HG02973 (cell line): Measurements from ENCODE around the gene EFCAB14.
"Not testable (repeated sequence)": the region's sequence is repeated elsewhere in the genome, so short reads cannot be mapped to it uniquely, and the experiment has no call there.

Source experiments
- ATAC-seq: cut with Tn5 transposase; IDR thresholded peaks from one replicate; pipeline ENCODE4 v1.9.1; 2021; ENCODE audit warnings: moderate library complexity; ENCODE audit not compliant: unreplicated experiment

EFCAB14 gene

DNA sequence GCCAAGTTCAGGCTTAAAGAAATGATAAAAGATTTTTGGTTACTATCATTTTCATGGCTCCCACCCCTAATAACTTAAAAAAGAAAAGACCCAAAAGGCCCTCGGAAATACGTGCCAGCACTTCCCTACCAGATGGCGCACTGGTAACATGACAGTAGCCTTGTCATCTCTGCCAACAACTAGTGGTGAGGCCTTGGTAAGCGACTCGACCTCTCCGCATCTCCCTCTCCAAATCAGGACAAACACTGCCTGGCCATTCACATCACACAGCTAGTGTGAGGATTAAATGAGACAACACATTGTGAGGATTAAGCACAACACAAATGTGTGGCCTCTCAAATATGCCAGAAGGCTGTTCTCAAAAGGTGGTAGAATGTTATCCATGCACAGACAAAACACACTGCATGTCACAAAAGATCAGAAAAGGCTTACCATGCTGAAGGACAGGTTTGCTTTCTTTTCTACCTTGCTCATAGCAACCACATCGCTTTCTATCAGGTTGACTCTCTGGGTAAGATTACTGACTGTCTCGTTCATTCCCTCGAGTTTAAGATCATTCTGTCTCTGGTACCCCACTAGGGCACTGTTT, 30.9 kb downstream of the EFCAB14 start:
- no peak for ATAC-seq

DNA sequence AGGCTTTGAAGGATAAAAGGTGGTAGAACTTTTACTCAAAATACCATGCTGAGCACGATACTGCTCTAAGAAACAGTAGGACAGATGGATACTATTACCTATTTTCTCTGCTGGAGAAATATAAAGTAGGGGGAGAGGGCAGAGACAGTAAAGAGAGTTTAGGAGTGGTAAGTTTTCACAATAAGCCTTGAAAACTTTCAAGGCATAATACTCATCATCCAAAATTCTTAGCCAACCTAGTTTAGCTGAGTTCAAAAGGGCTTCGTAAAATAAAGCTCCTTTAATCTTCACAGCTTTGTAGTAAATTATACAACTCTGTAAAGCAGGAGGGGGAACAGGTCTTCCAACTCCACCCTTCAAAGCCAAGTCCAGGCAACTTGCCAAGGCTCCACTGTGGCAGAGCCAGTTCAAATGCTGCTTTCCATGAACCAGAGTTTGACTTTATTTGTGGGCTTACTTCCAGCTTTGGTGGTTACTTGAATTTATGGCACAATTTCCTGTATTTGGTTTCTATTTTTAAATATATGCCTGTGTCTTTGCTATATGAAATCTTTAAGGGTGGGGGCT, 31.7 kb downstream of the EFCAB14 start:
- ATAC-seq, result no peak

DNA sequence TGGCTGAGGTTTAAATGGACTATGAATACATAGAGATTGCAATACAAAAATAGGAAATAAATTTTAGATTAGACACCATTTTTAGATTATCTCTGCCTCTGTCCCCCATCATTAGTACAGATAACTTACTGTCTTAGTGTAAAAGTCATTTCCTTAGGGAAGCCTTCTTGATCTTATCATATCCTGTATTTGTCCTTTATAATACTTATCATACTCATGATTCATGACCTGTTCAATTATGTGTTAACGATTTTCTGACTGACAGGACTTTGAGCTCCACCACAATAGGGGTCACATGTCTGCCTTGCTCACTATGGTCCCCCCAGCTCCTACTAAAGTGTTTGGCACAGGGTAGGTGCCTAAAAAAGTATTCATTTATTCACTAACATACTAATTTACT, 32.7 kb downstream of the EFCAB14 start:
- ATAC-seq, result no peak

DNA sequence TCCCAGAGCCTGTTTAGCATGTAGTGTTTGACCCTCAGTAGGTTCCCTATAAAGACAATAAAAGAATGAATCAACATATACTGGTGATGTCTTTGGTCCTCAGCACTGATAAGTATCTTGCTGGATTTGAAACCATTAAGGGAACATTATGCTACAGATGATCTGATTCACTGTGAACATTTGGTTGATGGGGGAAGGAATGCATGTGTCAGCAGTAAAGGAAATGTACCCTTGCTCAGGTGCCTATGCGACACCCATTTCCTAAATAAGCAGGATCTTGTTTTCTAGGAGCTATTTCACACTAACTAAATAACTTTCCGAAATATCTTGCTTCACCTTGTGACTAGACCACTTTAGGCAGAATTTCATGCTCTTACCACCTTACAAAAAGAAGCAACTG, 34.2 kb downstream of the EFCAB14 start:
- no peak for ATAC-seq

DNA sequence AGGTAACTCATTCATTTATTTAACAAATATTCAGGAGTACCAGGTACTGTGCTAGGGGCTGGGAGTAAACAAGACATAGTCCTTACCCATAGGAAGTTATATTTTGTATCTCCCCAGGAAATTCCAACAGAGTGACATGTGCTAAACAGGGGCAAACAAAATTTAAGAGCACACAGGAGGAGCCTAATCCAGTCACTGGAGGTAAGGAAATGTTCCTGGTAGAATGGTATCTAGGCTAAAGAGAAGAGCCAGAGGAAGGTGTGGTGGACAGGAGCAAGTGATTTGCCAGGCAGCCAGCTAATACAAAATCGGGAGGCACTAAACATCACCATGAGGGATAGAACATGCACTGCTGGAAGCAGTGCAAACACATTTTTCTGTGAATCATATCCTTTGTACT, 36.9 kb downstream of the EFCAB14 start:
- ATAC-seq, result no peak

DNA sequence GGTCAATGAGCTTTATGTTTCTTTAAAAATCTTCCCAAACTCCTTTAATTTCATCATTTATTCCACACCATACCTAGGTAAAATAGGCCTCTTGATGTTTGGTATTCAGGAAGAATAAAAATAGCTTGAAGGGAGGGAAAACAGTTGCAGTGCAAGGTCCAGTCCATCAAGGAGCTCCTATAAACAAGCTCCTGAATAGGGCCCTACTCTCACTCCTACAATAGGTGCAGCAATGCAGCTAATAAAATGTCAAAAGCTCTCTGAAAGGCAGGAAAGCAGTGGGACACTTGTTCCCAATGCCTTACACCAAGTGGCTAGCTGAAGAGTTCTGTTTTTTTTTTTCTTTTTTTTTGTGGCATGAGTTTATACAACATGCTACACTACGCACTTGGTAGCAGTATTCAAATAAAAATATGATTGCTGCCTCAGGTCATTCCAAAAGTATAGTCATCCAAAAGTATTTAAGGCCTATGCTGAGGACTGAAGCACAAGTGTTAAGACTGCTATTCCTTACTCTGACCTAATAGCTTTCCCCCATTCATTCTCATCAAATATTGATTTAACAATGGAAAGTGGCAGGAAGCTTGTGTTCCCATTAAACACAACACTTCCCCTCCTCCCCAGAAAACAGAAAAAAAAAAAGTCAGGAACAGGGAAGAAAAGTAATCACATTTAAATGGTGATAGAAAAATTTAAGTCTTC, 37.4 kb downstream of the EFCAB14 start:
- no peak for ATAC-seq

DNA sequence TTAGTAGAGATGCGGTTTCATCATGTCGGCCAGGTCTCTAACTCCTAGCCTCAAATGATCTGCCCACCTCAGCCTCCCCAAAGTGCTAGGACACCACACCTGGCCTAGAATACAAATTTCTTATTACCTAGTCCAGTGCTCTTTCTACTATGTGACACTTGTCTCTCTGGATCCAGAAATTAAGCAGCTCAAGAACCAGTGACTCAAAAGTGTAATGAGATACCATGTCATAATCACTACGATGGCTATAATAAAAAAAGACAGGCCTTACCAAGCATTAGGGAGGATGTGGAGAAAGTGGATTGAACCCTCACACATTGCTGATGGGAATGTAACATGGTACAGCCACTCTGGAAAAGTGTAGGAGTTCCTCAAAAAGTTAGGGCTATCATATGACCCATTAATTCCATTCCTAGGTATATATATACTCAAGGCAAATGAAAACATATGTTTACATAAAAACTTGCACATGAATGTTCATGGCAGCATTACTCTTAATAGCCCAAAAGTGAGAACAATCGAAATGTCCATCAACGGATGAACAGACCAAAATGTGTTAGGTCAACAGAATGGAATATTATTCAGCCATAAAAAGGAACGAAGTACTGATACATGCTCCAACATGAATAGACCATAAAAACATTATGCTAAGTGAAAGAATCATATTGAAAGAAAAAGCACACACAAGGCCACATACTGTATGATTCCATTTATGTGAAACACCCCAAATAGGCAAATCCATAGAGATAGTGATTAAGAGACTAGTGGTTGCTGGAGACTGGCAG, 38.9 kb downstream of the EFCAB14 start:
- ATAC-seq, result no peak

DNA sequence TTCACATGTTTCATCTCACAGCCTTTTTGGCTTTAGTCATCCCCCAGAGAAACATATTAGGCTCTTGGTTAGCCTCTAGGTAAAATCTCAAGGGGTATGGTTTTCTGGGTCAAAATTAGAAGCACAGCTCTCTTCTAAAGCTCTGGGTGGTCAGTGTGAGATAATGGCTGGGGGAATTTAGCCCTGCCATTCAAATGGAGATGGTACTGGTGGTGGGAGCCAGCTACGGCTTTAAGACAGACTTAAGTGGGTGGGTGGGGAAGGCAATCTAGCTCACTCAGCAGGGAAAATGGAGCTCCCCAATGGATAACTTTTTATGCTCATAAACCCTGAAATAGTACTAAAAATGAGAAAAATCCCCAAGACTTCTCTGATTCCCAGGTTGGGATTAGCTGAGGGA, 41.6 kb downstream of the EFCAB14 start:
- no peak for ATAC-seq

DNA sequence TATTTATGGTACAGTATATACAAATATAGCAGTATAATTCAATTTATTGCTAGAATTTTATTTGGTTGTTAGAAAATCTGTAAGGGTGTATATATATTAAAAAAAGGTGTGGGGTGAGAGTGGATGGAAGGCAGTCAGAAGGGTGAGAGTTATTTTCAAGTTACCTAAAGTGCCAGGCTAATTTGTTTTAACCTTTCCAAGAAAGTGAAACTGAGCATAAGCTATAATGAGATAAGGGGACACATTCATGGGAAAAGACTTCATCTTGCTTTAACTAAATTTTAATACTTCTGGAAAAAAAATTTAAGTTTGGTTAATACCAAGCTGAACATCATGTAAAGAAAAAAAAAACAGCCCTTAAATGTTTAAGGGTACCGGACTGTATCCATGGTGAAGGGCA, 42.4 kb downstream of the EFCAB14 start:
- ATAC-seq, result no peak

DNA sequence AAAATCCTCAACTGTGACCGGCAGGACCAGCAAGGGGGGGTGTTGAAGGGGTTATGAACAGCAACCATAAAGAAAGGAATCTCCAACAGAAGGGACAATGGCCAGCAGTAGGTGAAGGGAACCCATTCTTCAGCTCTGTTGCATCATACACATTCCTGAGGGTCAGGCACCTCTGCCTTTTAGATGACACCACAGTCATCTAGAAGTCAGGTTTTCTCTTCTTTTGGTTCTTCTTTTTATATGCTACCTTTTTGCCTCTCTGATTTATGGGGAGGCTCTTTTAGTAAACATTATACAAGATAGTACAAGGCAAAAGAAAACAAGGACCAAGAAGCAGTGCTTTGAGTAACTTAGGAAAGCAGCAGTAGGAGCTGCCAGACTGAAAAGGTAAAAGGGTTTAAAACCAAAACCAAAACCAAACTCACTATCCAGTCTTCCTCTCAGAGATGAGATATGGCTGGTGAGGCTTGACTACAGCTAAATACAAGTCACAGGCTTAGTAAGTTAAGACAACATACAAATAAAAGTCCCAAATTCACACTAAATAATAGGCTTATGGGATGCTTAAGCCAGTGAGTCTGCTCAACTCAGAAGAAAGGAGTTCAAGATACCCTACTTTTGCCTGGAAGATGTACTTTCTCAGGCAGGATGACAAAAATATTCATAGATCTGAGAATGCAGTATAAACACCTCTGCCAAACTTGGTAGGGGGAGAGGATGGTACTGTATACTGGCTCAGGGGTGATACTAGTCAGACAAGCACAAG, 43.2 kb downstream of the EFCAB14 start:
- ATAC-seq, result peak; percentile 69

DNA sequence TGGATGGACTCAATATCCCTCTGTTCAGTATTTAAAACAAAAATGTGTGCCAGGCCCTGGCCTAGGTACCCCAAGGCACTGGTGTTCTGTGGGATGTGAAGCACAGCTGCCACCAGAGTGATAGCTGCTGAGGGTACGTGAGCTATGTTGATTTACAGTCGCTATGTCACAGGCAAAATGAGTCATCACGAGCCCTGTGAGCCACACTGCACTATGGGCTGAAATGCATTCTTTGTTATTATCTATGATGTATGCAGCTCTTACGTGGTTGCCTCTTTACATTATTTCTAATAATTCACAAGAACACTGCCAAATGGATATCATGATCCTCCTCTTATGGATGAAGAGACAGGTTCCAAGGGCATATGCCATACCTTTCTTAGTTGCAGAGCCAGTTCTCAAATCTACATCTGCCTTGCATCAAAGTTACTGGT, 45.1 kb downstream of the EFCAB14 start:
- no peak for ATAC-seq

DNA sequence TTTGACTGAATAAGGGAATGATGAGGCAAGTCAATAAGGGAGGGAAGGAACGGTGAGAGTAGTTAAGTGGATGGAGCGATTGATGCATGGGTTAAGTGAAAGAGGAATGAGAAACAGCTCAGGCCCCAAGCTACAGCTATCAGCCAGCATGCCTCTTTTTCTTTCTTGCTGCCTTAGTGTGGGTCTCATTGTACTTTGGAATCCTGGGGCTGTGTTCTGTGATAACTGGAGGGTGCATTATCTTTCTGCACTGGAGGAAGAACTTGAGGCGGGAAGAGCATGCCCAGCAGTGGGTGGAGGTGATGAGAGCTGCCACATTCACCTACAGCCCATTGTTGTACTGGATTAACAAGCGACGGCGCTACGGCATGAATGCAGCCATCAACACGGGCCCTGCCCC, 46.2 kb downstream of the EFCAB14 start:
- ATAC-seq, result no peak

DNA sequence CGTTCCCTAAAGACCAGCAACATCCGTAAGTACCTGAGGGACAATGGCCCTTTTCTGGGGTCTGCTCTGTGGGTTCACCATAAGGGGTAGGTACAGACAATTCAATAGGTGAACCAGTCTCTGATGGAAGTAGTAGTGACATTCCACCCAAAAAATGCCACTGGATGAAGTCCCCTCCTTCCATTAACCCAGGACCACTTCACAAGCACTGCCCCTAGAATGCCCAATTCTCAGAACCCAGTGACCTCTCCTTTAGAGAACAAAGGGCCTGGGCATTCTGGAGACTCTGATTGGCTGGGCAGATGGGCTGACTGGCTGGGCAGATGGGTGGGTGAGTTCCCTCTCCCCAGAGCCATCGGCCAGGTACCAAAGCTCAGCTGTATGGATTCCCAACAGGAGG, 47.4 kb downstream of the EFCAB14 start, which contains the start of gene TEX38:
Gene TEX38, plus strand, starts transcription at position 301 of the 400 bp plus-strand sequence. Its CDS starts 81 bp downstream, at position 382.
- no peak for ATAC-seq

DNA sequence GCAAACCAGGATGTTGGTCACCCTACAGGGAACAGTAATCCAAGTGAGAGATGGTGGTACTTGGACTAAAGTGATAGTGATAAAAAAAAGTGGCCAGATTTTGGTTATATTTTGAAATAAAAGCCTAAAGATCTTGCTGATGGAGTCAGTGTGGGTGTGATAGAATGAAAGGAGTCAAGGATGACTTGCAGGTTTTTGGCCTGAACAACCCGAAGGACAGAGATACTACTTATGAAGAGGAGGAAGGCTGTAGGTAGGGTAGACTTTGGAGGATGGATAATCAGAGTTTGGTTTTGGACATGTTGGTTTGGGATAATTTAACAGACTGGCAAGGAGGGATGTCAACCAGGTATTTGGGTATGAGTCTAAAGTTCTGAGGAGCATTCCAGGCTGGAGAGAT, 48.8 kb downstream of the EFCAB14 start:
- ATAC-seq, result no peak

DNA sequence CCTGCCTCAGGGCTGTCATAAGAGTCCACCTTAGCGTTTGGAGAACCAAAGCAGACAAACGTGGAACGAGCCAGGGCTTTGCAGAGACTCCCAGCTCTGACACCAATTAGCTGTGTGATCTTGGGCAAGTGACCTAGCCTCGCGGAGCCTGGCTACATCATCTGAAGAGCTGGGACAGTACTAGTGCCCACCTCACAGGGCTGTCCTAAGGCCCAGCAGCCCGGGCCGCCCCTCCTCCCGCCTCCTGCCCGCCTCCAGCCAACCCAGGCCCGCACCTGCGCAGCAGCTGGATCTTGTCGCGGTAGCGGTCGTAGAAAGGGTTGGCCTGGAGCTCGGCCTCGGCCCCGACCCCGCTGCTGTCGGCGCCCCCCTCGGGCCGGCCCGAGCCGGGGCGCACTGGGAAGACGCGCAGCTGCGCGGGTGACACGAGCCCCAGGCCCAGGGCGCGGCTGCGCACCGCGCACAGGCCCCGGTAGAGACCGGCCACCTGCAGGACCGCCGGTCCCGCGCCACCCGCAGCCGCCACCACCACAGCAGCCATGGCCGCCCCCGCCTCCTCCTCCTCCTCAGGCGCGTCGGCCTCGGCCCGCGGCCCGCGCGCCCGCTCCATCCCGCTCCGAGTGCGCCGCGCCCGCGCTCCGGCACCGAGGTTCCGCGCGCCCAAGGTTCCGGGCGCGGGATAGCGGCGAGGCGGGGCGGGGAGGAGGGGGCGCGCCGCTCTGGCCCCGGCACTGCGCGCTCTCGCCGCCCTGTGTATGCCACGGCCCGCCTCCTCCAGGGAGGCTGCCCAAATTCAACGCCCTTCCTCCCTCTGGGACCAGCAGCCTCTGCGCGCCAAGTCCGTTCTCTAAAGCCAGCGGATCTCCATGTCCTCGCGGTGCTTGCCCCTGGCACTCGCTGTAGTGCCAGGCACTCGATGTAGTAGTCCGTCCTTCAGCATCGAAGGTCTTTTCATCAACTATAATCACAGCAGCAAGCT, 50.8 kb downstream of the EFCAB14 start, which contains the start of gene ATPAF1:
Gene ATPAF1, minus strand, starts transcription at position 583 of the 979 bp plus-strand sequence. Its CDS starts 42 bp downstream, at position 541.
- ATAC-seq, result peak; percentile 73

DNA sequence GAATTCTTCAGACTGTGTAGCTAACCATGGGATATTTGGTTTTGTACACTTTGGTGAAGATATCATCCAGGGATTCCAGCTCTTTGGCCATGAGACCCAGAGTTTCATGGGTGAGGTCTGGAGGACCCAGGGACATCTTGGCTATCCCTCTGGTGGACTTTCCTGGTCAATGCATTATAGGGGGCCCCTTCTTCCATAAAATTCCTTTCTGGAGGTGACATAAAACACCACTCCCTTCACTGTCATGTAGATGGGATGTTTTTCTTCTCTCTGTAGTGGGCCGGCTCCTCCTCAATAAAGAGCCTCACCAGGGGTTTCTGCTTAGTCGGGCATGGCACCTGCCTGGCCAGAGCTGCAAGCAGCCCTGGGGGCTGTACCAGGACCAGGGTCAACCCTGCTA, 52.9 kb downstream of the EFCAB14 start:
- ATAC-seq, result no peak

DNA sequence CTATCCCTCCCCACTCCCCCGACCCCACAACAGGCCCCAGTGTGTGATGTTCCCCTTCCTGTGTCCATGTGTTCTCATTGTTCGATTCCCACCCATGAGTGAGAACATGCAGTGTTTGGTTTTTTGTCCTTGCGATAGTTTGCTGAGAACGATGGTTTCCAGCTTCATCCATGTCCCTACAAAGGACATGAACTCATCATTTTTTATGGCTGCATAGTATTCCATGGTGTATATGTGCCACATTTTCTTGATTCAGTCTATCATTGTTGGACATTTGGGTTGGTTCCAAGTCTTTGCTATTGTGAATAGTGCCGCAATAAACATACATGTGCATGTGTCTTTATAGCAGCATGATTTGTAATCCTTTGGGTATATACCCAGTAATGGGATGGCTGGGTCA, 56.0 kb downstream of the EFCAB14 start:
- not testable (repeated sequence) for ATAC-seq

DNA sequence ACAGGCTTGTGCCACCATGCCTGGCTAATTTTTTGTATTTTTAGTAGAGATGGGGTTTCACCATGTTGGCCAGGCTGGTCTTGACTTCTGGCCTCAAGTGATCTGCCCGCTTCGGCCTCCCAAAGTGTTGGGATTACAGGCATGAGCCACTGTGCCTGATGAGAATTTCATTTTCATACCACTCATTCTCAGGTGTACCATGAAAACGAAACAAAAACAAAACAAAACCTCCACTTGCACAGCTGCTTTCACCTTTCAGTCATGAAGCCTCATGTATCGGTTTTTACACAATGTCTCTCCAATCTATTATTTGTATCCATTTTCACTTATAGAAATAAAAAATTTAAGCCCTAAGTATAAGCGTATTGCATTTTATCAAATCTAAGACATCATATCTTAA, 58.8 kb downstream of the EFCAB14 start:
- ATAC-seq, result peak; percentile 85

DNA sequence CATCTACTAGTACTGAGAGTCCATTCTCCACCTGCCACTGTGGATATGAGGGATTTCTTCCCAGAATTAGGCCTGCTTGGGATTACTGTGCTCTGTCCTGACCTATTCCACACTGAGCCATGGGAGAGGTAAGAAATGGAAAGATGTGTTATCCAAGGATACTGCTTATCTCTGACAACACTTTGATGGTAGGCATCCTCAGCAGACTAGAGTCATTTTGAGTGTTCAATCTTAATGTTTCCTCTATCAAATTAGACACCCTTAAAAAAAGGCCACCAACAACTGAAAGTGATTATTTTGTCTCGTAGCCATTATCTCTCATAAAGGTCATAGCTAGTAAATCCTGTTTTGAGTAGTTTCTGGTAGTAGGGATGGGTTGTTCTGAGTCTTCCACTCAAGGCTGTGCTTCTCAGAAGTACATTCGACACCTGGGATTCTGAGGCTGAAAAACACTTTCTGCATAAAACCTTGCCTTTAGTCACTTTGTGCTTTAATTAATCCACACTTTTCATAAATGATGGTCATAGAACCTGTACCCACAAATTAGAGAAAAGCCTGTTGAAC, 59.5 kb downstream of the EFCAB14 start:
- no peak for ATAC-seq
